Activated naive CD4-positive, alpha-beta T cell treated with anti-CD3 and anti-CD28 coated beads, Interleukin-2, amount 50 U/mL, for 16 hours (primary cell): ENCODE results near the gene EBF3.
"Not testable (repeated sequence)": the region's sequence is repeated elsewhere in the genome, so short reads cannot be mapped to it uniquely, and the experiment has no call there.

ENCODE experiments used
- DNase-seq: peaks from one replicate; pipeline ENCODE4 v3.0.0-alpha.2; 2020

EBF3 gene

GRCh38 chr10:129926066-129927055 lies 37.7 kb downstream of the EBF3 start:
- no peak for DNase-seq

GRCh38 chr10:129924375-129925085 lies 39.5 kb downstream of the EBF3 start:
- DNase-seq: no peak

- no peak for DNase-seq
Measured at GRCh38 chr10:129922598-129923123, 41.4 kb downstream of the EBF3 start.

GRCh38 chr10:129921801-129922597 lies 42.1 kb downstream of the EBF3 start:
- no peak for DNase-seq

- DNase-seq: no peak
Measured at GRCh38 chr10:129921065-129921670, 42.9 kb downstream of the EBF3 start.

GRCh38 chr10:129920187-129920586 lies 43.9 kb downstream of the EBF3 start:
- DNase-seq: not testable (repeated sequence)

- DNase-seq: no peak
Measured at GRCh38 chr10:129919358-129919757, 44.7 kb downstream of the EBF3 start.

- DNase-seq: no peak
Measured at GRCh38 chr10:129918836-129919235, 45.2 kb downstream of the EBF3 start.

GRCh38 chr10:129918401-129918800 lies 45.7 kb downstream of the EBF3 start:
- no peak for DNase-seq

- no peak for DNase-seq
Measured at GRCh38 chr10:129917936-129918335, 46.1 kb downstream of the EBF3 start.

GRCh38 chr10:129916506-129916995 lies 47.5 kb downstream of the EBF3 start:
- no peak for DNase-seq

- DNase-seq: no peak
Measured at GRCh38 chr10:129915526-129916378, 48.3 kb downstream of the EBF3 start.

- DNase-seq: no peak
Measured at GRCh38 chr10:129914960-129915359, 49.1 kb downstream of the EBF3 start.

- DNase-seq: no peak
Measured at GRCh38 chr10:129914153-129914855, 49.8 kb downstream of the EBF3 start.

- no peak for DNase-seq
Measured at GRCh38 chr10:129912986-129913695, 50.9 kb downstream of the EBF3 start.

GRCh38 chr10:129912166-129912917 lies 51.7 kb downstream of the EBF3 start:
- DNase-seq: no peak

GRCh38 chr10:129911451-129912165 lies 52.5 kb downstream of the EBF3 start:
- DNase-seq: no peak

- no peak for DNase-seq
Measured at GRCh38 chr10:129910861-129911260, 53.2 kb downstream of the EBF3 start.
